ENCODE results near the gene COL18A1. TPM values are rescaled to one million over a fixed set of nuclear protein-coding genes. Genes with fewer than 3 reads are reported as not detected.

COL18A1 gene
- polyA plus RNA-seq, 1 of the 3 experiments (the other 2 are of a cell fraction), result 118 TPM

DNA sequence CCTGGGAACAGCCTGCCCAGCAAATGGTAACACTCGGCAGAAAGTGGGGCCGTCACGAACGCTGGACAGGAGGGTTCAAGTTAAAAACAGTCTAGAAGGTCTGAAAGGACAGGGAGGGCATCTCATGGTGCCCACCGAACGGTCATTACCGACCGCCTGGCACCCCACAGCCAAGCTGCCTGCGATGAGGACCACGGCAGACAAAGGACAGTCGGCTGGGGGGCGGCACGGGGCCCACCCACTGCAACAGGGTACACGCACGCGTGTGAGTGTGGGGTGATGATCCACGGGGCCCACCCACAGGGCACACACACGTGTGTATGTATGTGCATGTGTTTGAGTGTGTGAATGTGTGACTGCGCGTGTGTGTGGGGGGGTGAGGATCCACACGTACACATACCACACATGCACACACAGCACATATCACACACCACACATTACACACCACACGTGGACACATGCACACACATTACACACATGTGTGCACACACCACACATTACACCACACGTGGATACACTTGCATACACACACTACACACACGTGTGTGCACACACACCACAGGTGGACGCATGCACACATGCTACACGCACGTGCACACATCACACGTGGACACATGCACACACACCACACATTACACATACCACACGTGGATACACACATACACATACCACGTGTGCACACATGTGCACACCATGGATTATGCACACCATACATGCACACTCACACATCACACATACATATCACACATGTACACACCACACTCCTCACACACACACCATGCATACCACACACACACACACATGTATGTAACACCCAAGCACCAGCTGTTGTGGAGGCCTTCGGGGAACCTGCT lies 74.1 kb downstream of the COL18A1 start:
- no peak overlapping the region; a peak in 1 of 4 replicates for H3K27ac ChIP-seq (ENCODE audit: low read depth in 2 of 2, low read length in 1 of 2)
- no peak for DNase-seq
- no peak overlapping the region for H3K4me3 ChIP-seq (ENCODE audit: low read depth in 2 of 2, low read length in 1 of 2)
- no peaks in the 10 kb centered on the region for H3K27me3 ChIP-seq (ENCODE audit: insufficient read depth)
- no peaks in the 10 kb centered on the region for H3K9me3 ChIP-seq
- H3K4me2 ChIP-seq, result no peak overlapping the region
- peaks cover 21 to 51% of the 10 kb centered on the region in 2 experiments for H3K36me3 ChIP-seq (replicated peaks in 1 of 2; ENCODE audit: control insufficient read depth in 1 of 2, insufficient read depth in 2 of 2, low read length in 1 of 2)
- no peak overlapping the region for H3K9ac ChIP-seq
- no peaks in the 10 kb centered on the region for H3K9me2 ChIP-seq
- no peak overlapping the region for H2AFZ ChIP-seq (ENCODE audit: low read depth)
- H3K4me1 ChIP-seq (ENCODE audit: control insufficient read depth in 1 of 2, insufficient read depth in 2 of 2, low read depth in 1 of 2, low read length in 1 of 2), result peaks cover 0 to 7% of the 10 kb centered on the region in 2 experiments; a peak in 1 of 4 replicates
- no peaks in the 10 kb centered on the region; the same call in 1 of the 2 replicates for H3K79me2 ChIP-seq (ENCODE audit: insufficient read depth)
- H4K20me1 ChIP-seq (ENCODE audit: insufficient read depth), result 0 out of 2 replicates have a peak, but pooled peaks cover 2% of the 10 kb centered on the region
- TF ChIP-seq RXRA (IDR thresholded peaks at IDR 0.05; ENCODE audit: borderline replicate concordance, low read depth) (no peak), JUND (IDR thresholded peaks at IDR 0.05) (no peak), RFX5 (IDR thresholded peaks at IDR 0.05; ENCODE audit: low read length) (no peak), MEF2A (IDR thresholded peaks at IDR 0.05; ENCODE audit: borderline replicate concordance, low read depth) (no peak), MXI1 (IDR thresholded peaks at IDR 0.05; ENCODE audit: low read depth, low read length) (no peak), EP300 (IDR thresholded peaks at IDR 0.05; ENCODE audit: borderline replicate concordance in 1 of 2, low read depth in 1 of 2, low read length in 1 of 2) (no peak)
- WGBS (ENCODE audit: low lambda C conversion rate), result 90% methylated on average over 28 of the region's 31 CpGs
- peaks cover 11% of the 10 kb centered on the region for H3F3A ChIP-seq (replicated peaks; ENCODE audit: insufficient read depth)
- POLR2A ChIA-PET, result no interaction called here
- CTCF ChIA-PET, result interaction anchor here (0.6 to 2.6 kb wide), 17 partner anchors 10 to 342 kb away, joined by 3 to 21 read pairs (median 5); no protein-coding TSS in a partner anchor

DNA sequence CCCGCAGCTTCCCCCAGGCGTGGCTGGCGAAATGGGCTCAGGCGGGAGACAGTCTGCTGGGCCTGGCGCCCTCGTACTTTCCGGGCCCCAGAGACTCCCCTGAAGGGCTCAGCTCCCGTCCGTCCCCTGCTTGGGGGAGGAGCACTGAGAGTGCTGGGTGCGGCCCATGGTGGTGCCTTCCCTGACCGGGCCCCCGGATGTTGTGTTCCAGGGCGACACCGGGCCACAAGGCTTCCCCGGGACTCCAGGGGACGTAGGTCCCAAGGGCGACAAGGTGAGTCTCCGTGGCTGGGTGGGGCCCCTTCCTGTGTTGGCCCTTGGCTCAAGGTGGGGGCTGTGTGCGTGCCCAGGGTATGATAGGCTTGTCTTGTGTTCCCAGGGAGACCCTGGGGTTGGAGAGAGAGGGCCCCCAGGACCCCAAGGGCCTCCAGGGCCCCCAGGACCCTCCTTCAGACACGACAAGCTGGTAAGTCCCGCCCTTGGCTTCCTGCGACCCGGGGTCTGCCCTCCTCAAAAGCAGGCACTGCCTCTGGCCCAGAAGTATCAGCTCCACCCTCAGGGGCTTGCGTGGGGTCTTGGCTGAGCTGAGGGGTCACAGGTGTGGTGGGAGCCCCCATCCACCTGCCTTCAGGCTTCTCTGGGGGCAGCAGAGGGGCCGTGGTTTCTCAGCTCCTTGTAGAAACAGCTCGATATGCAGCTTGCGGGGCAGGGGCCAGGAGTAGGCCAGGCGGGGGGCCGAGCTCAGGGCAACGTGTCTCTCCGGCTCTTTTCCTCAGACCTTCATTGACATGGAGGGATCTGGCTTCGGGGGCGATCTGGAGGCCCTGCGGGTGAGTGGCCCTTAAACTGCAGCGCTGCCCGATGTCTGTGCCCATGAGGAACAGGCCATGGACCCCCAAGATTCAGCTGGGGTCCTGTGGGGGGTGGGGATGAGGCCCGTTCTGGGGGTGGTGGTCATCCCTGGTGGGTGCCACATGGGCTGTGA lies 75.0 kb downstream of the COL18A1 start:
- no peaks in the 10 kb centered on the region for H3K9me3 ChIP-seq
- H3K27ac ChIP-seq (ENCODE audit: low read depth in 2 of 2, low read length in 1 of 2), result no peak overlapping the region
- H3K27me3 ChIP-seq (ENCODE audit: insufficient read depth), result no peaks in the 10 kb centered on the region
- no peak overlapping the region for H2AFZ ChIP-seq (ENCODE audit: low read depth)
- H3K79me2 ChIP-seq (ENCODE audit: insufficient read depth), result no peaks in the 10 kb centered on the region
- peaks cover 11% of the 10 kb centered on the region for H3F3A ChIP-seq (replicated peaks; ENCODE audit: insufficient read depth)
- no peaks in the 10 kb centered on the region for H4K20me1 ChIP-seq (ENCODE audit: insufficient read depth)
- no peak overlapping the region for H3K4me2 ChIP-seq
- H3K4me3 ChIP-seq (ENCODE audit: low read depth in 2 of 2, low read length in 1 of 2), result no peak overlapping the region
- H3K36me3 ChIP-seq (replicated peaks in 1 of 2; ENCODE audit: control insufficient read depth in 1 of 2, insufficient read depth in 2 of 2, low read length in 1 of 2), result peaks cover 21 to 46% of the 10 kb centered on the region in 2 experiments
- H3K9me2 ChIP-seq, result no peaks in the 10 kb centered on the region
- 91% methylated on average over 9 of the region's 37 CpGs for WGBS (ENCODE audit: low lambda C conversion rate)
- ChIA-PET CTCF (interaction anchor here (1.3 to 2.6 kb wide), 4 partner anchors 11 to 339 kb away, joined by 3 to 21 read pairs (median 10); no protein-coding TSS in a partner anchor), POLR2A (no interaction called here)
- H3K4me1 ChIP-seq (ENCODE audit: control insufficient read depth in 1 of 2, insufficient read depth in 2 of 2, low read depth in 1 of 2, low read length in 1 of 2), result peaks cover 0 to 7% of the 10 kb centered on the region in 2 experiments; a peak in 1 of 4 replicates
- no peak for DNase-seq
- no peak overlapping the region for H3K9ac ChIP-seq
- TF ChIP-seq MXI1 (IDR thresholded peaks at IDR 0.05; ENCODE audit: low read depth, low read length) (no peak), EP300 (IDR thresholded peaks at IDR 0.05; ENCODE audit: borderline replicate concordance in 1 of 2, low read depth in 1 of 2, low read length in 1 of 2) (no peak), FOXM1 (IDR thresholded peaks at IDR 0.05; ENCODE audit: low read depth) (no peak), SIN3A (IDR thresholded peaks at IDR 0.05; ENCODE audit: borderline replicate concordance, low read depth, low read length) (no peak), FOSL2 (IDR thresholded peaks at IDR 0.05; ENCODE audit: borderline replicate concordance, low read depth) (no peak), MEF2A (IDR thresholded peaks at IDR 0.05; ENCODE audit: borderline replicate concordance, low read depth) (no peak), RAD21 (IDR thresholded peaks at IDR 0.05; ENCODE audit: low read length) (no peak), JUND (IDR thresholded peaks at IDR 0.05) (no peak), RXRA (IDR thresholded peaks at IDR 0.05; ENCODE audit: borderline replicate concordance, low read depth) (no peak), GABPA (IDR thresholded peaks at IDR 0.05; ENCODE audit: low read depth) (no peak), EZH2phosphoT487 (IDR thresholded peaks at IDR 0.05; ENCODE audit: borderline replicate concordance, low read depth) (no peak), ELF1 (IDR thresholded peaks at IDR 0.05) (no peak), NFIC (IDR thresholded peaks at IDR 0.05; ENCODE audit: borderline replicate concordance) (no peak)
- TF ChIP-seq, protein P1, sequence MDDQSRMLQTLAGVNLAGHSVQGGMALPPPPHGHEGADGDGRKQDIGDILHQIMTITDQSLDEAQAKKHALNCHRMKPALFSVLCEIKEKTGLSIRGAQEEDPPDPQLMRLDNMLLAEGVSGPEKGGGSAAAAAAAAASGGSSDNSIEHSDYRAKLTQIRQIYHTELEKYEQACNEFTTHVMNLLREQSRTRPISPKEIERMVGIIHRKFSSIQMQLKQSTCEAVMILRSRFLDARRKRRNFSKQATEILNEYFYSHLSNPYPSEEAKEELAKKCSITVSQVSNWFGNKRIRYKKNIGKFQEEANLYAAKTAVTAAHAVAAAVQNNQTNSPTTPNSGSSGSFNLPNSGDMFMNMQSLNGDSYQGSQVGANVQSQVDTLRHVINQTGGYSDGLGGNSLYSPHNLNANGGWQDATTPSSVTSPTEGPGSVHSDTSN (IDR thresholded peaks at IDR 0.05), result no peak
- TF ChIP-seq, protein P2, sequence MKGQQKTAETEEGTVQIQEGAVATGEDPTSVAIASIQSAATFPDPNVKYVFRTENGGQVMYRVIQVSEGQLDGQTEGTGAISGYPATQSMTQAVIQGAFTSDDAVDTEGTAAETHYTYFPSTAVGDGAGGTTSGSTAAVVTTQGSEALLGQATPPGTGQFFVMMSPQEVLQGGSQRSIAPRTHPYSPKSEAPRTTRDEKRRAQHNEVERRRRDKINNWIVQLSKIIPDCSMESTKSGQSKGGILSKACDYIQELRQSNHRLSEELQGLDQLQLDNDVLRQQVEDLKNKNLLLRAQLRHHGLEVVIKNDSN (IDR thresholded peaks at IDR 0.05; ENCODE audit: borderline replicate concordance, low read depth), result no peak
- TF ChIP-seq, protein P3, sequence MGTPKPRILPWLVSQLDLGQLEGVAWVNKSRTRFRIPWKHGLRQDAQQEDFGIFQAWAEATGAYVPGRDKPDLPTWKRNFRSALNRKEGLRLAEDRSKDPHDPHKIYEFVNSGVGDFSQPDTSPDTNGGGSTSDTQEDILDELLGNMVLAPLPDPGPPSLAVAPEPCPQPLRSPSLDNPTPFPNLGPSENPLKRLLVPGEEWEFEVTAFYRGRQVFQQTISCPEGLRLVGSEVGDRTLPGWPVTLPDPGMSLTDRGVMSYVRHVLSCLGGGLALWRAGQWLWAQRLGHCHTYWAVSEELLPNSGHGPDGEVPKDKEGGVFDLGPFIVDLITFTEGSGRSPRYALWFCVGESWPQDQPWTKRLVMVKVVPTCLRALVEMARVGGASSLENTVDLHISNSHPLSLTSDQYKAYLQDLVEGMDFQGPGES (IDR thresholded peaks at IDR 0.05; ENCODE audit: low read depth, low read length), result no peak
- TF ChIP-seq, protein P4, sequence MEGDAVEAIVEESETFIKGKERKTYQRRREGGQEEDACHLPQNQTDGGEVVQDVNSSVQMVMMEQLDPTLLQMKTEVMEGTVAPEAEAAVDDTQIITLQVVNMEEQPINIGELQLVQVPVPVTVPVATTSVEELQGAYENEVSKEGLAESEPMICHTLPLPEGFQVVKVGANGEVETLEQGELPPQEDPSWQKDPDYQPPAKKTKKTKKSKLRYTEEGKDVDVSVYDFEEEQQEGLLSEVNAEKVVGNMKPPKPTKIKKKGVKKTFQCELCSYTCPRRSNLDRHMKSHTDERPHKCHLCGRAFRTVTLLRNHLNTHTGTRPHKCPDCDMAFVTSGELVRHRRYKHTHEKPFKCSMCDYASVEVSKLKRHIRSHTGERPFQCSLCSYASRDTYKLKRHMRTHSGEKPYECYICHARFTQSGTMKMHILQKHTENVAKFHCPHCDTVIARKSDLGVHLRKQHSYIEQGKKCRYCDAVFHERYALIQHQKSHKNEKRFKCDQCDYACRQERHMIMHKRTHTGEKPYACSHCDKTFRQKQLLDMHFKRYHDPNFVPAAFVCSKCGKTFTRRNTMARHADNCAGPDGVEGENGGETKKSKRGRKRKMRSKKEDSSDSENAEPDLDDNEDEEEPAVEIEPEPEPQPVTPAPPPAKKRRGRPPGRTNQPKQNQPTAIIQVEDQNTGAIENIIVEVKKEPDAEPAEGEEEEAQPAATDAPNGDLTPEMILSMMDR (IDR thresholded peaks at IDR 0.05), result no peak
